OCI-LY1 (cell line): ENCODE results near the gene AP1G1.

ENCODE experiments used
- H2AFZ ChIP-seq: fragments of 200-600 bp; sonication (generic), shearing (Covaris generic); 2 replicates; pipeline ENCODE4 v1.6.0; 2014; ENCODE audit warnings: antibody characterized with exemption, mild to moderate bottlenecking, low read length
- H3F3A ChIP-seq: fragments of 200-600 bp; sonication (generic), shearing (Covaris generic); 2 replicates; pipeline ENCODE4 v1.6.0; 2014; ENCODE audit warnings: mild to moderate bottlenecking, antibody characterized with exemption, low read length, moderate library complexity; ENCODE audit not compliant: insufficient read depth
- H3K27ac ChIP-seq: fragments of 200-600 bp; sonication (generic); 2 replicates; pipeline ENCODE4 v1.5.1; 2014; ENCODE audit warnings: low read length, mixed run types, mild to moderate bottlenecking, low read depth; ENCODE audit not compliant: poor library complexity, severe bottlenecking
- H3K27me3 ChIP-seq: fragments of 200-600 bp; sonication (generic); 2 replicates; pipeline ENCODE4 v1.6.0; 2014; ENCODE audit warnings: antibody characterized with exemption, mild to moderate bottlenecking, low read length, moderate library complexity; ENCODE audit not compliant: insufficient read depth
- H3K36me3 ChIP-seq: fragments of 200-600 bp; sonication (generic); 2 replicates; pipeline ENCODE4 v1.6.1; 2014; ENCODE audit warnings: mild to moderate bottlenecking, antibody characterized with exemption, low read length, moderate library complexity, mixed read lengths; ENCODE audit not compliant: insufficient read depth
- H3K4me1 ChIP-seq: fragments of 200-600 bp; sonication (generic); 2 replicates; pipeline ENCODE4 v1.5.1; 2014; ENCODE audit warnings: mild to moderate bottlenecking, low read length, moderate library complexity; ENCODE audit not compliant: insufficient read depth, severe bottlenecking
- H3K4me2 ChIP-seq: fragments of 200-600 bp; sonication (generic), shearing (Covaris generic); 2 replicates; pipeline ENCODE4 v1.6.1; 2014; ENCODE audit warnings: low read length
- H3K4me3 ChIP-seq: fragments of 200-600 bp; sonication (generic); 2 replicates; pipeline ENCODE4 v1.5.1; 2014; ENCODE audit warnings: low read length, low read depth, mild to moderate bottlenecking, mixed read lengths; ENCODE audit not compliant: poor library complexity, severe bottlenecking
- H3K79me2 ChIP-seq: fragments of 200-600 bp; shearing (Covaris generic); 2 replicates; pipeline ENCODE4 v1.6.1; 2016; ENCODE audit warnings: mixed run types, low read length, mixed read lengths; ENCODE audit not compliant: insufficient read depth
- H3K9ac ChIP-seq: fragments of 200-600 bp; sonication (generic), shearing (Covaris generic); 2 replicates; pipeline ENCODE4 v1.6.1; 2014; ENCODE audit warnings: mild to moderate bottlenecking, low read length, mixed read lengths
- H3K9me2 ChIP-seq: fragments of 200-600 bp; sonication (generic), shearing (Covaris generic); 2 replicates; pipeline ENCODE4 v1.6.1; 2014; ENCODE audit warnings: low read depth, mild to moderate bottlenecking, low read length, mixed read lengths
- H3K9me3 ChIP-seq: fragments of 200-600 bp; shearing (Covaris generic); 2 replicates; pipeline ENCODE4 v1.6.1; 2014; ENCODE audit warnings: low read length, mixed read lengths
- H4K20me1 ChIP-seq: fragments of 200-600 bp; sonication (generic), shearing (Covaris generic); 2 replicates; pipeline ENCODE4 v1.6.0; 2016; ENCODE audit warnings: mild to moderate bottlenecking, low read length; ENCODE audit not compliant: insufficient read depth
- CTCF ChIP-seq: fragments of 200-600 bp; sonication (generic), shearing (Covaris generic); IDR thresholded peaks from 2 replicates; pipeline ENCODE4 v1.5.1; 2017; ENCODE audit warnings: mild to moderate bottlenecking, antibody characterized with exemption, low read length, moderate library complexity, mixed read lengths
- EZH2 ChIP-seq: fragments of 200-600 bp; sonication (generic), shearing (Covaris generic); IDR thresholded peaks from 2 replicates; pipeline ENCODE4 v1.8.0; 2017; ENCODE audit warnings: borderline replicate concordance, mixed run types, mild to moderate bottlenecking, antibody characterized with exemption, low read length, moderate library complexity, mixed read lengths

AP1G1 gene

GRCh38 chr16:71777329-71777728 is 31.3 kb downstream of the AP1G1 start:
- Histone ChIP-seq H3K27ac (no peak overlapping the region), H3K4me1 (peaks cover 3% of the 10 kb centered on the region), H3K9ac (no peak overlapping the region), H2AFZ (no peak overlapping the region), H3K4me2 (no peak overlapping the region), H3K9me3 (no peaks in the 10 kb centered on the region), H3K27me3 (no peaks in the 10 kb centered on the region), H4K20me1 (no peaks in the 10 kb centered on the region), H3K9me2 (no peaks in the 10 kb centered on the region), H3K79me2 (peaks cover 19% of the 10 kb centered on the region; the same call in 1 of the 2 replicates), H3F3A (no peaks in the 10 kb centered on the region), H3K4me3 (no peak overlapping the region), H3K36me3 (peaks cover 67% of the 10 kb centered on the region)
- TF ChIP-seq CTCF = no peak
- TF ChIP-seq EZH2 = no peak

- Histone ChIP-seq H3K4me2 (no peak overlapping the region), H3K4me1 (peaks cover 3% of the 10 kb centered on the region), H3K79me2 (peaks cover 8% of the 10 kb centered on the region; the same call in 1 of the 2 replicates), H4K20me1 (no peaks in the 10 kb centered on the region), H3K9me3 (peaks cover 4% of the 10 kb centered on the region; the same call in 1 of the 2 replicates), H3K36me3 (peaks cover 69% of the 10 kb centered on the region), H3K27ac (no peak overlapping the region), H3K4me3 (no peak overlapping the region), H3K9me2 (no peaks in the 10 kb centered on the region), H3K9ac (no peak overlapping the region), H2AFZ (no peak overlapping the region), H3F3A (no peaks in the 10 kb centered on the region), H3K27me3 (no peaks in the 10 kb centered on the region)
- TF ChIP-seq EZH2 = no peak
- TF ChIP-seq CTCF = no peak
Observed at GRCh38 chr16:71775949-71776348, 32.7 kb downstream of the AP1G1 start.

- H3K27ac ChIP-seq = no peak overlapping the region
- H3K4me1 ChIP-seq = peaks cover 3% of the 10 kb centered on the region
- no peak overlapping the region for H3K4me2 ChIP-seq
- H3K36me3 ChIP-seq = peaks cover 83% of the 10 kb centered on the region
- H3K27me3 ChIP-seq = no peaks in the 10 kb centered on the region
- H3K9me2 ChIP-seq = no peaks in the 10 kb centered on the region
- no peaks in the 10 kb centered on the region for H4K20me1 ChIP-seq
- H3K79me2 ChIP-seq = no peaks in the 10 kb centered on the region
- no peak overlapping the region for H2AFZ ChIP-seq
- TF ChIP-seq CTCF = no peak
- TF ChIP-seq EZH2 = no peak
- peaks cover 4% of the 10 kb centered on the region; the same call in 1 of the 2 replicates for H3K9me3 ChIP-seq
- H3K9ac ChIP-seq = no peak overlapping the region
- no peaks in the 10 kb centered on the region for H3F3A ChIP-seq
- no peak overlapping the region for H3K4me3 ChIP-seq
Observed at GRCh38 chr16:71771571-71771970, 37.1 kb downstream of the AP1G1 start.
